Sigmoid colon (tissue), 7 donors: Measurements from ENCODE around the gene DMPK. TPM values are rescaled to one million over a fixed set of nuclear protein-coding genes. Genes with fewer than 3 reads are reported as not detected.
A peak's percentile ranks its signal among the peaks of the same experiment; 100 is the strongest.
"Not testable (repeated sequence)": the region's sequence is repeated elsewhere in the genome, so short reads cannot be mapped to it uniquely, and the experiment has no call there.

Experiments
- DNase-seq: peaks from one replicate; pipeline ENCODE4 v3.0.0-alpha.2; 2019
- H3K27ac ChIP-seq, 4 donors: fragments of 200-600 bp; sonication (generic); one replicate each; pipeline ENCODE4 v1.5.1; 2016 to 2019; ENCODE audit warnings: mild to moderate bottlenecking in 1 of 4
- H3K27me3 ChIP-seq, 3 donors: fragments of 200-600 bp; sonication (generic); one replicate each; pipeline ENCODE4 v1.5.1; 2019; ENCODE audit warnings: mild to moderate bottlenecking in 1 of 3
- H3K36me3 ChIP-seq, 4 donors: fragments of 200-600 bp; sonication (generic); one replicate each; pipeline ENCODE4 v1.5.1; 2016 to 2019
- H3K4me1 ChIP-seq, 4 donors: fragments of 200-600 bp; sonication (generic); one replicate each; pipeline ENCODE4 v1.5.1; 2017 to 2019
- H3K4me3 ChIP-seq, 4 donors: fragments of 200-600 bp; sonication (generic); one replicate each; pipeline ENCODE4 v1.5.1; 2017 to 2019; ENCODE audit warnings: mild to moderate bottlenecking in 2 of 4, moderate library complexity in 1 of 4
- H3K9me3 ChIP-seq, 4 donors: fragments of 200-600 bp in 3 of 4; sonication (generic) in 3 of 4; one replicate each; pipeline versions ENCODE4 v1.5.1 to v1.6.1; 2013 to 2019
- CTCF ChIP-seq, 4 experiments: fragments of 450-650 bp in 3 of 4; fragments of 200-600 bp in 1 of 4; IDR thresholded peaks; one replicate each; pipeline ENCODE4 v1.5.1; 2016 to 2019; ENCODE audit warnings: antibody characterized with exemption in 4 of 4, mild to moderate bottlenecking in 3 of 4, moderate library complexity in 2 of 4
- EP300 ChIP-seq, 4 donors: sonication (generic); formaldehyde crosslinking; IDR thresholded peaks; one replicate each; pipeline ENCODE4 v1.6.1; 2017; ENCODE audit warnings: antibody characterized with exemption in 4 of 4
- POLR2A ChIP-seq, 2 donors: fragments of 450-650 bp; IDR thresholded peaks; one replicate each; pipeline ENCODE4 v1.6.1; 2016; ENCODE audit warnings: antibody characterized with exemption in 2 of 2, mild to moderate bottlenecking in 2 of 2, moderate library complexity in 2 of 2
- POLR2AphosphoS5 ChIP-seq, 4 donors: sonication (generic); formaldehyde crosslinking; IDR thresholded peaks; one replicate each; pipeline ENCODE4 v1.6.1; 2017; ENCODE audit warnings: antibody characterized with exemption in 4 of 4
- WGBS, 2 donors: extraction: QIAGEN DNeasy Blood & Tissue Kit; methylation state at CpG; one replicate each; pipeline ENCODE4 v1.1.7; 2013; 5-methylcytosine and 5-hydroxymethylcytosine counted together
- intact Hi-C: fragments of 100-400 bp; cut with DNase I; formaldehyde crosslinking; loops from one replicate; pipeline ENCODE4 v1.15.1; 2023
- polyA plus RNA-seq, 3 donors: library from polyadenylated mRNA; stranded (reverse); fragments of 200-250 nt; gene quantifications; one replicate each; pipeline ENCODE4 v1.2.3, GENCODE V29; 2013
- total RNA-seq, 4 donors: library from RNA; depleted of rRNA; stranded (reverse); fragments of >200 nt; gene quantifications; one replicate each; pipeline ENCODE4 v1.1.0, GENCODE V29; 2016
- donor health status: healthy with polysubstance abuse.
- donor health status: Bipolar disorder and iron deficiency.
- donor health status: healthy.

Gene DMPK
- total and polyA plus RNA-seq, 7 donors, result 7.2 to 219 (median 62.2) TPM

- Histone ChIP-seq H3K36me3 (no peaks in the 10 kb centered on the region), H3K9me3 (no peaks in the 10 kb centered on the region), H3K27me3 (no peaks in the 10 kb centered on the region), H3K4me1 (peaks cover 0 to 8% (median 6%) of the 10 kb centered on the region in 4 donors), H3K27ac (no peak overlapping the region), H3K4me3 (no peak overlapping the region)
- DNase-seq, result no peak
- TF ChIP-seq EP300 (IDR thresholded peaks at IDR 0.05) (no peak), CTCF (IDR thresholded peaks at IDR 0.05) (no peak), POLR2AphosphoS5 (IDR thresholded peaks at IDR 0.05) (no peak), POLR2A (IDR thresholded peaks at IDR 0.05) (no peak)
- intact Hi-C loops, result no loop called here
- WGBS, 2 donors, result 61 to 85% methylated on average over 7 of the region's 7 CpGs
These were observed 19.4 kb upstream of the DMPK start for GRCh38 chr19:45801603-45802175.

DNA sequence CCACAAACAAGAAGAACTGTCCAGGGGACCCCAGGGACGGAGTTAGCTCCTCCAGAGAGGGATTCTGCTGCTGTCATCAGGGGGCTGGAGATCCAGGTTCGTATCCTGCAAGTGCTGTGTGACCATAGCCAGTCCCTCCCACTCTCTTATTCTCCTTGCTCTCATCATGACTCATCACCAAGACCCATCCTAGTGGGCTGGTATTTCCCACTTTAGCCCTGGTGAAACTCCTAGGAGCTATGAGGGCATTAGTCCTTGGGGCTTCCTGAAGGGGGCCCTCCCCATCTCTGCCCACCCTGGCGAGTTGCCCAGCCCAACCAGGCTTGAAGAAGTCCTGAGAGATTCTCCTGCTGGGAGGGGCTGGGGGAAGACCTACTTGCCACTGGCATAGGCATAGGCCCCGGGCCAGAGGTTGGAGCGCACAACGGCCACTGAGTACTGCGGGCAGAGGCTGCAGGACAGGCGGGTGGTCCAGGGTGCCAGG lies 17.8 kb upstream of the DMPK start:
- no peak overlapping the region for H3K27ac ChIP-seq
- WGBS, 2 donors, result 82 to 85% methylated on average over 8 of the region's 8 CpGs
- no peak for DNase-seq
- intact Hi-C loops, result no loop called here
- peaks cover 0 to 8% (median 6%) of the 10 kb centered on the region in 4 donors for H3K4me1 ChIP-seq
- no peaks in the 10 kb centered on the region for H3K9me3 ChIP-seq
- no peaks in the 10 kb centered on the region for H3K36me3 ChIP-seq
- H3K4me3 ChIP-seq, result no peak overlapping the region
- H3K27me3 ChIP-seq, result no peaks in the 10 kb centered on the region
- no peak for TF ChIP-seq CTCF (IDR thresholded peaks at IDR 0.05)
- TF ChIP-seq POLR2A (IDR thresholded peaks at IDR 0.05), result no peak
- no peak for TF ChIP-seq POLR2AphosphoS5 (IDR thresholded peaks at IDR 0.05)
- TF ChIP-seq EP300 (IDR thresholded peaks at IDR 0.05), result no peak

GRCh38 chr19:45799541-45799940 lies 17.3 kb upstream of the DMPK start:
- not testable (repeated sequence) for H3K27ac ChIP-seq, DNase-seq, H3K36me3 ChIP-seq, H3K9me3 ChIP-seq, H3K4me1 ChIP-seq, H3K27me3 ChIP-seq, H3K4me3 ChIP-seq
- 80 to 86% methylated on average over 5 of the region's 5 CpGs for WGBS, 2 donors
- intact Hi-C loops, result loop anchor here (1.0 kb wide), 1 partner anchor 29 kb away; no protein-coding TSS in a partner anchor

GRCh38 chr19:45798995-45799517 lies 16.8 kb upstream of the DMPK start:
- TF ChIP-seq POLR2A (IDR thresholded peaks at IDR 0.05) (no peak), EP300 (IDR thresholded peaks at IDR 0.05) (no peak), CTCF (IDR thresholded peaks at IDR 0.05) (peak; percentile 89 to 94 (median 92)), POLR2AphosphoS5 (IDR thresholded peaks at IDR 0.05) (peak in 1 of 4 donors; percentile 30)
- intact Hi-C loops, result loop anchor here (1.0 kb wide), 1 partner anchor 29 kb away; no protein-coding TSS in a partner anchor
- H3K4me3 ChIP-seq, result no peak overlapping the region
- DNase-seq, result no peak
- no peaks in the 10 kb centered on the region for H3K9me3 ChIP-seq
- no peaks in the 10 kb centered on the region for H3K27me3 ChIP-seq
- H3K4me1 ChIP-seq, result peaks cover 0 to 8% (median 6%) of the 10 kb centered on the region in 4 donors
- no peak overlapping the region for H3K27ac ChIP-seq
- 7 to 9% methylated on average over 10 of the region's 10 CpGs for WGBS, 2 donors
- H3K36me3 ChIP-seq, result no peaks in the 10 kb centered on the region

DNA sequence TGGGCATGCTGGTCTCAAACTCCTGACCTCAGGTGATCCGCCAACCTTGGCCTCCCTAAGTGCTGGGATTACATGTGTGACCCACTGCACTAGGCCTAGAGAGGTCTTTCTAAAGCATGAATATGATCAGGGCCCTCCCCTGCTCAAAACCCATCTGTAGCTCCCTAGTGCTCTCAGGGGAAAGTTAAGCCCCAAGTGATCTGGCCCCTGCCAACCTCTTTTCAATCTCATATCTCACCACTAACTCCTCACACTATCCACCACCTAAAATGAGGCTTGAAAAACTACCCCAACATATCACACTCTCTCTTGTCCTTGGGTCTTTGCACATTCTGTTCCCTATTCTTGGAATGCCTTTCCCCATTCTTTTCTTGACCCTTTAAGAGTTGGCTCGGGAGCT lies 12.3 kb upstream of the DMPK start:
- Histone ChIP-seq H3K36me3 (peaks cover 0 to 13% (median 5%) of the 10 kb centered on the region in 4 donors), H3K4me1 (peaks cover 0 to 31% (median 25%) of the 10 kb centered on the region in 4 donors), H3K27ac (no peak overlapping the region), H3K27me3 (no peaks in the 10 kb centered on the region), H3K9me3 (no peaks in the 10 kb centered on the region), H3K4me3 (no peak overlapping the region)
- DNase-seq, result no peak
- 78 to 86% methylated on average over 2 of the region's 2 CpGs for WGBS, 2 donors
- intact Hi-C loops, result loop anchor here (5.0 kb wide), 2 partner anchors 102 to 467 kb away; partner anchors contain the start of genes QPCTL and SNRPD2
- TF ChIP-seq CTCF (IDR thresholded peaks at IDR 0.05) (no peak), POLR2A (IDR thresholded peaks at IDR 0.05) (no peak), EP300 (IDR thresholded peaks at IDR 0.05) (no peak), POLR2AphosphoS5 (IDR thresholded peaks at IDR 0.05) (no peak)
